Measurements from ENCODE around the gene RAD51B. TPM values are rescaled to one million over a fixed set of nuclear protein-coding genes. Genes with fewer than 3 reads are reported as not detected.

The RAD51B gene
- total RNA-seq, 1 donor from 2014 or later, result 16.7 TPM

DNA sequence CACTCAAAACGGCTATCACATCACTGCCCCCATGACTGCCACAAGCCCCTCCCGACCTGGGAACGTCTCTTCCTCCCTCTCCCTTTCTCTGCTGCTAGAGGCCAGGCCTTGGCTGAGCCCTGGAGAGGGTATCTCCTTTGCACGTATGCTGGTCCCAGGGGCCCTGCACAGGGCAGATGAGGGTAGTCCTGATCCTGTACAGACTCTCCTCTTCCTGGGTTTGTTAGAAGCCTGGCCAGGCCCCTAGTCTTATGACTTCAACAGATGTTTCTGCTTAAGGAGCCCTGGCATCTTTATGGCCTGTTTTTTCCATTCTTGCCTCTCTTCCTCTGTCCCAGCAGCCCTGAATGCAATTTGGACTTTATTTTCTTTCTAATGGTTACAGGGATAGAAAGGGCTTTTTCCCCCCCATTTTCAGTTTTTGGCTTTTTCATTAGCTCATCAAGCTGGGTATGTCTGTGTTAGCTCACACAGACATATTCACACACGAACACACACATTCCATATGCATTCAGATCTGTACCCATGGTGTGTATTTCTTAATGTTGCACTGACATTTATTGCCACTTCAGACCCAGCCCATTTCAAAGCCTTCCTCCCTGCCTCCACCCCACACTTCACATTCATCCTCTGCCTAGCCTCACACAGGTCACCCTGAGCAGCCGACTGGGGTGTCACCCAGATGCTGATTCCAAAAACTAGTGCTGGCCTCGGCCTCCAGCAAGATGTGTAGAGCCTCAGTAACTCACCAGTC is 770.0 kb downstream of the RAD51B start:
- no peaks in the 10 kb centered on the region for H3K36me3 Mint-ChIP-seq (ENCODE audit: low read depth)
- peaks cover 65% of the 10 kb centered on the region for H3K4me1 Mint-ChIP-seq
- no peak overlapping the region for H3K4me3 Mint-ChIP-seq
- TF ChIP-seq, protein P1, sequence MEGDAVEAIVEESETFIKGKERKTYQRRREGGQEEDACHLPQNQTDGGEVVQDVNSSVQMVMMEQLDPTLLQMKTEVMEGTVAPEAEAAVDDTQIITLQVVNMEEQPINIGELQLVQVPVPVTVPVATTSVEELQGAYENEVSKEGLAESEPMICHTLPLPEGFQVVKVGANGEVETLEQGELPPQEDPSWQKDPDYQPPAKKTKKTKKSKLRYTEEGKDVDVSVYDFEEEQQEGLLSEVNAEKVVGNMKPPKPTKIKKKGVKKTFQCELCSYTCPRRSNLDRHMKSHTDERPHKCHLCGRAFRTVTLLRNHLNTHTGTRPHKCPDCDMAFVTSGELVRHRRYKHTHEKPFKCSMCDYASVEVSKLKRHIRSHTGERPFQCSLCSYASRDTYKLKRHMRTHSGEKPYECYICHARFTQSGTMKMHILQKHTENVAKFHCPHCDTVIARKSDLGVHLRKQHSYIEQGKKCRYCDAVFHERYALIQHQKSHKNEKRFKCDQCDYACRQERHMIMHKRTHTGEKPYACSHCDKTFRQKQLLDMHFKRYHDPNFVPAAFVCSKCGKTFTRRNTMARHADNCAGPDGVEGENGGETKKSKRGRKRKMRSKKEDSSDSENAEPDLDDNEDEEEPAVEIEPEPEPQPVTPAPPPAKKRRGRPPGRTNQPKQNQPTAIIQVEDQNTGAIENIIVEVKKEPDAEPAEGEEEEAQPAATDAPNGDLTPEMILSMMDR (conservative IDR thresholded peaks at IDR 0.05), result no peak
- H3K9me3 Mint-ChIP-seq, result no peaks in the 10 kb centered on the region
- no peak for DNase-seq (ENCODE audit: low read depth, low spot score)
- H3K27ac Mint-ChIP-seq (ENCODE audit: unreplicated experiment), result no peak overlapping the region
- H3K27me3 Mint-ChIP-seq (ENCODE audit: low read depth), result no peaks in the 10 kb centered on the region

DNA sequence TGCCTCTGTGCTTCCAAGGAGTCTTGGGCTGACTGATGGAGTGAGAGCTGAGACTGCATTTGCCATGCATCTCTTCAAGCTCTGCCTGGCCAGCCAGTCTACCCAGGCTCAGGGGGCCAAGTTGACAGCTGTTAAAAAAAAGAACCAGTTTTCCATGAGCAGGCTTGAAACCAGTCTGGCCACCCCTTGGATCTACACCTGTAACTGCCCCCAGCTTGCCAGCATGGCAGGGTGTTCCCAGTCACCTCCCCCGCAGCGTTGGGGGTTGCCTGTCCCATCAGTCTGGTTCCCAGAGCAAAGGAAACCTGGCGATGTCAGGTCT is 770.6 kb downstream of the RAD51B start:
- Mint-ChIP-seq H3K27me3 (ENCODE audit: low read depth) (no peaks in the 10 kb centered on the region), H3K4me1 (peaks cover 65% of the 10 kb centered on the region), H3K9me3 (no peaks in the 10 kb centered on the region), H3K27ac (ENCODE audit: unreplicated experiment) (no peak overlapping the region), H3K36me3 (ENCODE audit: low read depth) (no peaks in the 10 kb centered on the region), H3K4me3 (no peak overlapping the region)
- TF ChIP-seq, protein P1 (conservative IDR thresholded peaks at IDR 0.05), result no peak
- no peak for DNase-seq (ENCODE audit: low read depth, low spot score)

DNA sequence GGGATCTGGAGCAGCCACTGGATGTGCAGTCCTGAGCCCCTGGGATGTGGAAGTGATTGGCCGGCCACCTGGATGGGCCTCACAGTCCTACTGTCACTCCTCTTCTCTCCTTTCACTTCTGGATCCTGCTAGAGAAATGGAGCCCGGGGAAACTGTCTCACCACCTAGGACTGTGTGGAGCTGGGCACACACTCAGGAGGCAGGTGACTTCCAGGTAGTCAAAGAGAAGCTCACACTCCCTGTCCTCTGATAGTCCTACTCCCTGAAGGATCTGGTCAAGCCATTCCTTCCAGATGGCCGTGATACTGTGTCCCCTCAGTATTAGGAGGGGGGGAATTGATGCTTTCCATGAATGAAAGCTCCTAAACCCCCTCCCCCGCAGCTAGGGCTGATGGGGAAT is 772.2 kb downstream of the RAD51B start:
- H3K4me1 Mint-ChIP-seq, result peaks cover 69% of the 10 kb centered on the region
- DNase-seq (ENCODE audit: low read depth, low spot score), result no peak
- no peaks in the 10 kb centered on the region for H3K9me3 Mint-ChIP-seq
- H3K27me3 Mint-ChIP-seq (ENCODE audit: low read depth), result no peaks in the 10 kb centered on the region
- no peak overlapping the region for H3K4me3 Mint-ChIP-seq
- no peaks in the 10 kb centered on the region for H3K36me3 Mint-ChIP-seq (ENCODE audit: low read depth)
- TF ChIP-seq, protein P1 (conservative IDR thresholded peaks at IDR 0.05), result no peak
- H3K27ac Mint-ChIP-seq (ENCODE audit: unreplicated experiment), result no peak overlapping the region

DNA sequence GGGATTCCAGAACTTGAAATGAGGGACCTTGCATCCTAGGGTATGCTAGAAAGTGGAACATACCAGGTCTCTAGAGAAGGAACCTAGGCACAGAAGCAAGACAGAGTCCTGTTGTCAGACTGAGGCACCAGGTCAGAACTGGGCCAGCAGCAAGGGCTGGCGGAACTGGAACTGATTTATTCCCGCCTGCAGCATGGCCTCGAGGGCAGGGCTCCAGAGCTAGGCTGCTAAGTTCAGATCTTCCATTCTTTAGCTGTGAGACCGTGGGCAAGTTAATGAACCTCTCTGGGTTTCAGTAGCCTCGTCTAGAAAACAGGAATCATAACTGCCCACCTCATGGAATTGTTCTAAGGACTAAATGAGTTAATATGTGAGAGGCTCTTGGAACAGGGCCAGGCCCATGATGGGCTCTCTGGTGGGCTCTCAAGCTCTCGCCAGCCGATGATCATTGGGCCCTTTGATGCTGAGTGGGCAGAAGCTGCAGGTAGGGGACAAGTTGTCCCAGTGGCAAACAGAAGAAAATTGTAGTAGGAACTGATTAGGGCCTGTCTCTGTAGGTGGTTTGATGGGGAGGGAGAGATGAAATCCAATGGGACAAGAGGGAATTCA is 773.5 kb downstream of the RAD51B start:
- TF ChIP-seq, protein P1 (conservative IDR thresholded peaks at IDR 0.05), result no peak
- Mint-ChIP-seq H3K27ac (ENCODE audit: unreplicated experiment) (no peak overlapping the region), H3K36me3 (ENCODE audit: low read depth) (no peaks in the 10 kb centered on the region), H3K4me3 (no peak overlapping the region), H3K9me3 (no peaks in the 10 kb centered on the region), H3K27me3 (ENCODE audit: low read depth) (no peaks in the 10 kb centered on the region), H3K4me1 (peaks cover 66% of the 10 kb centered on the region)
- no peak for DNase-seq (ENCODE audit: low read depth, low spot score)

DNA sequence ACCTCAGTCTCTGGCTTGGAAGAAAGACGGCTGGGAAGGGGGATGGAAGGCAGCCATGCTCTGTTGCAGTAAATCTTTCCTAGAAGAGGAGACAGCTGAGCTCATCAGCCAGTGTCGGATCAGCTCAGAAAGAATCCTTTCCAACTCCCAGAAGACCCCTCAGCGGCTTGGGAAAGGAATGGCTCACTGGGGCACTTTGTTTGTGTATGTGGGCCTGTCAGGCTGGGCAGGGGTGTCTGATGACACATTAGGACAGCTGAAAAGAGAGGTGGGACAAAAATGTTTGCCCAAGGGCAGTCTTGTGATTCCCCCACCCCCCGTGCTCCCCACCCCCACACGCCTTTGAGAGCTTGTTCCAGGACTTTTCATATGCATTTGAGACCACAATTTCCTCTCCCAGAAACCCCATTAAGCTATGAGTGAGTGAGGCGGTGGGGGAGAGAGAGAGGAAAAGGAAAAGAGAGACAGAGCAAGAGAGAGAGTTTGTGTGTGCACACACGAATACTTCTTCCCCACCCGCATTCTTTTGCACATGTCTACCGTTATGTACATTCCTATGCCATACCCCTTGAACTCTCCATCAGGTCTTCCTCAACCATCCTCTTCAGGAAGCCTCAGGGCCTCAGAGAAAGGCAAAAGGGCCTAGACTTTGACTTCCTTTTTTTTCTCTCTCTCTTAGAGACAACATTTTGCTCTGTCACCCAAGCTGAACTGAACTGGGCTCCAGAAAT is 774.4 kb downstream of the RAD51B start:
- no peaks in the 10 kb centered on the region for H3K9me3 Mint-ChIP-seq
- TF ChIP-seq, protein P1 (conservative IDR thresholded peaks at IDR 0.05), result no peak
- no peak overlapping the region for H3K4me3 Mint-ChIP-seq
- no peak for DNase-seq (ENCODE audit: low read depth, low spot score)
- H3K27ac Mint-ChIP-seq (ENCODE audit: unreplicated experiment), result peak overlapping the region; percentile 82
- H3K36me3 Mint-ChIP-seq (ENCODE audit: low read depth), result no peaks in the 10 kb centered on the region
- H3K27me3 Mint-ChIP-seq (ENCODE audit: low read depth), result peaks cover 1% of the 10 kb centered on the region
- peaks cover 66% of the 10 kb centered on the region for H3K4me1 Mint-ChIP-seq
